ENCODE measurements around the gene CPLX1.
"Not testable (repeated sequence)": the region's sequence is repeated elsewhere in the genome, so short reads cannot be mapped to it uniquely, and the experiment has no call there.

CPLX1 gene

GRCh38 chr4:776743-777441, 49.0 kb downstream of the CPLX1 start:
- DNase-seq (ENCODE audit: low read depth in 2 of 2) = no peak

DNA sequence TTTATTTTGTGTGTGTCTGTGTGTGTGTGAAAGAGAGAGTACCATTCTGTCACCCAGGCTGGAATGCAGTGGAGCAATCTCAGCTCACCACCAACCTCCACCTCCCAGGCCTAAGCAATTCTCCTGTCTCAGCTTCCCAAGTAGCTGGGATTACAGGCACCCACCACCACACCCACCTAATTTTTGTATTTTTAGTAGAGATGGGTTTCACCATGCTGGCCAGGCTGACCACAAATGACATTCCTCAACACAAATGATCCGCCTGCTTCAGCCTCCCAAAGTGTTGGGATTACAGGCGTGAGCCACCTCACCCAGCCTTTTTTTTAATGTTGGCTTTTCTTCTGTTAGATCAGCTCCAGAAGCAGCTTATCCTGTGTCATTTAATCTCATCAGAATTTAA, 50.4 kb downstream of the CPLX1 start:
- DNase-seq (ENCODE audit: low read depth in 2 of 2) = not testable (repeated sequence)

DNA sequence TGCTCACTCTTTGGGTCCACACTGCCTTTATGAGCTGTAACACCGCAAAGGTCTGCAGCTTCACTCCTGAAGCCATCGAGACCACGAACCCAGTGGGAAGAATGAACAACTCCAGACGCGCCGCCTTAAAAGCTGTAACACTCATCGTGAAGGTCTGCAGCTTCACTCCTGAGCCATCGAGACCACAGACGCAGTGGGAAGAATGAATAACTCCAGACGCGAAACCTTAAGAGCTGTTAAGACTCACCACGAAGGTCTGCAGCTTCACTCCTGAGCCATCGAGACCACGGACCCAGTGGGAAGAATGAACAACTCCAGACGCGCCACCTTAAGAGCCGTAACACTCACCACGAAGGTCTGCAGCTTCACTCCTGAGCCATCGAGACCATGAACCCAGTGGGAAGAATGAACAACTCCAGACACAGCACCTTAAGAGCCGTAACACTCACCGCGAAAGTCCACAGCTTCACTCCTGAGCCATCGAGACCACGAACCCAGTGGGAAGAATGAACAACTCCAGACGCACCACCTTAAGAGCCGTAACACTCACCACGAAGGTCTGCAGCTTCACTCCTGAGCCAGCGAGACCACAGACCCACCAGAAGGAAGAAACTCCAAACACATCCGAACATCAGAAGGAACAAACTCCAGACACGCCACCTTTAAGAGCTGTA, 51.4 kb downstream of the CPLX1 start:
- not testable (repeated sequence) for DNase-seq (ENCODE audit: low read depth in 2 of 2)

DNA sequence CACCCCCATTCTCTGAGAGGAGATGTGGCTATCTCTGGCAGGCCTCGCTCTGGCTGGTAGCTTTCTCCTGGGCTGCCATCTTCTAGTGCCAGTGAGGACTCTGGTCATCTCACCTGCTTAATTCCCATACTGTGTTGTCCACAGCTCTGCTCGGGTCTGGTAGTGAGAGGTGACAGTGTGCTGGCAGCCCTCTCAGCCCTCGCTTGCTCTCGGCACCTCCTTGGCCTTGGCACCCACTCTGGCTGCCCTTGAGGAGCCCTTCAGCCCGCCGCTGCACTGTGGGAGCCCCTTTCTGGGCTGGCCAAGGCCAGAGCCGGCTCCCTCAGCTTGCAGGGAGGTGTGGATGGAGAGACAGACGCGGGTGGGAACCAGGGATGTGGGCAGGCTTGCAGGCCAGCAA, 52.7 kb downstream of the CPLX1 start:
- DNase-seq (ENCODE audit: low read depth in 2 of 2) = no peak

GRCh38 chr4:772776-773175, 53.2 kb downstream of the CPLX1 start:
- no peak for DNase-seq (ENCODE audit: low read depth in 2 of 2)

- DNase-seq (ENCODE audit: low read depth in 2 of 2) = no peak
These were observed 53.8 kb downstream of the CPLX1 start for GRCh38 chr4:772118-772517.

GRCh38 chr4:771464-771863, 54.5 kb downstream of the CPLX1 start:
- DNase-seq (ENCODE audit: low read depth in 2 of 2) = no peak

- DNase-seq (ENCODE audit: low read depth in 2 of 2) = no peak
These were observed 55.9 kb downstream of the CPLX1 start for GRCh38 chr4:770022-770421.

GRCh38 chr4:769511-769910, 56.4 kb downstream of the CPLX1 start:
- DNase-seq (ENCODE audit: low read depth in 2 of 2) = no peak

GRCh38 chr4:768995-769394, 56.9 kb downstream of the CPLX1 start:
- DNase-seq (ENCODE audit: low read depth in 2 of 2) = no peak

DNA sequence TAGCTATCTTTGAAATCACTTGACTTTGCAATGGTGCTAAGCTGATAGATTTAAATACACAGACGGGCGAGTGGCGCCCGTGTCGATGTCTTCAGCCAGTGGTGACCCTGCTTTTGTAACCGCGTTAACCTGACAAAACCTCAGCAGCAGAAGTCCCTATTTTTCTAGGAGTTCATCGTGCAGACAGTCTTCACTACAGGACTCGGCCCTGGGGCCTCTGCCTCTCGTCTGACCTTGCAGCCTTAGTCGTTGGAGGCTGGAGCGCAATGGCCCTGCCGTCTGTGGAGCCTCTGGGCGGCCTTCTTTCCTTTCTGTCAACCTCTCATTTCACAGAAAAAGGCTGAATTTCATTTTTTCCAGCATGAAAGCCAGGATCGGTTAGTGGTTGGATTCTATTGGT, 57.9 kb downstream of the CPLX1 start:
- DNase-seq (ENCODE audit: low read depth in 2 of 2) = no peak

- no peak for DNase-seq (ENCODE audit: low read depth in 2 of 2)
These were observed 59.2 kb downstream of the CPLX1 start for GRCh38 chr4:766559-767283.

GRCh38 chr4:766152-766515, 59.8 kb downstream of the CPLX1 start:
- DNase-seq (ENCODE audit: low read depth in 2 of 2) = no peak

GRCh38 chr4:764405-765169, 61.3 kb downstream of the CPLX1 start:
- DNase-seq (ENCODE audit: low read depth in 2 of 2) = no peak

DNA sequence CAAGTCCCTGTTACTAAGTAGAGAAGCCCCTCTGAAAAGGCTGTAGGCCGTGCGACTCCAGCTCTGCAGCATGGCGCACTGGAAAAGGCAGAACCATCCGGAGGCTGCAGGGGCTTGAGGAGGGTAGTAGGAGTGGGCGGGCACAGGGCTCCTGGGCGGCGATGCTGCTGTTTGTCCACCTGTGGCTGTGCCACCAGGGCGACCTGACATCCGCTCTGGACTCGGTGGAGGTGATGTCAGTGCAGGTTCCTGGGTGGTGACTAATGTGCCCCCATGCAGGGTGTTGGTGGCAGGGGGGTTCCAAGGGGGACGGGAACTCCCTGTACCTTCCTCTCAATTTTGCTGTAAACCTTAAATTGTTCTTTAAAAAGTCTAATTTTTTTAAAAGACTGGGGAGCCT, 62.0 kb downstream of the CPLX1 start:
- no peak for DNase-seq (ENCODE audit: low read depth in 2 of 2)

DNA sequence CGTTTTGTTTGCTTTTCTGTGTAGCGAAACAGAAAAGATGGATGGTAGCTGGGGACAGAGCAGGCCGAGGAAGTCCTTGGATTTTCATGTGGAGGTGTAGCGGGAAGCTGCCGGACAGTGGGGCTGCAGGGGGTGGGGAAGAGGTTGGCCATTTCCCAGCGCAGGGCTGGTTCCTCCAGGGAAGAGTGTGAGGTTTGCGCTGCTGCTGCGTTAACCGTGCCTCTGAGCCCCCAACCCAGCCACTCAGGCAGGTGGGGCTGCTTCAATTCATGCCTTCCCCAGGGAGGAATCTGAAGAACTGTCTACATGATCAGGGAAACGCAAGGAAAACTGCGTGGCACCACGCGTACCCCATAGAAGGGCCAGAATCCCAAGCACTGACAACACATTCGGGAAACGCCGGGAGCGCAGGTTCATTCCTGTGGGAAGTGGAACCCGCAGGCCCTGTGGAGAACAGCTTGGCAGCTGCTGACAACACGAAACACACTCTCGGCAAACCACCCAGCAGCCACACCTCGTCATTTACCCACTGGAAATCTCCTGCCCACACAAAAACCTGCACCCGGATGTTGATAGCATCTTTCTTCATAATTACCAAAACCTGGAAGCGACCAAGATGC, 62.6 kb downstream of the CPLX1 start:
- no peak for DNase-seq (ENCODE audit: low read depth in 2 of 2)

DNA sequence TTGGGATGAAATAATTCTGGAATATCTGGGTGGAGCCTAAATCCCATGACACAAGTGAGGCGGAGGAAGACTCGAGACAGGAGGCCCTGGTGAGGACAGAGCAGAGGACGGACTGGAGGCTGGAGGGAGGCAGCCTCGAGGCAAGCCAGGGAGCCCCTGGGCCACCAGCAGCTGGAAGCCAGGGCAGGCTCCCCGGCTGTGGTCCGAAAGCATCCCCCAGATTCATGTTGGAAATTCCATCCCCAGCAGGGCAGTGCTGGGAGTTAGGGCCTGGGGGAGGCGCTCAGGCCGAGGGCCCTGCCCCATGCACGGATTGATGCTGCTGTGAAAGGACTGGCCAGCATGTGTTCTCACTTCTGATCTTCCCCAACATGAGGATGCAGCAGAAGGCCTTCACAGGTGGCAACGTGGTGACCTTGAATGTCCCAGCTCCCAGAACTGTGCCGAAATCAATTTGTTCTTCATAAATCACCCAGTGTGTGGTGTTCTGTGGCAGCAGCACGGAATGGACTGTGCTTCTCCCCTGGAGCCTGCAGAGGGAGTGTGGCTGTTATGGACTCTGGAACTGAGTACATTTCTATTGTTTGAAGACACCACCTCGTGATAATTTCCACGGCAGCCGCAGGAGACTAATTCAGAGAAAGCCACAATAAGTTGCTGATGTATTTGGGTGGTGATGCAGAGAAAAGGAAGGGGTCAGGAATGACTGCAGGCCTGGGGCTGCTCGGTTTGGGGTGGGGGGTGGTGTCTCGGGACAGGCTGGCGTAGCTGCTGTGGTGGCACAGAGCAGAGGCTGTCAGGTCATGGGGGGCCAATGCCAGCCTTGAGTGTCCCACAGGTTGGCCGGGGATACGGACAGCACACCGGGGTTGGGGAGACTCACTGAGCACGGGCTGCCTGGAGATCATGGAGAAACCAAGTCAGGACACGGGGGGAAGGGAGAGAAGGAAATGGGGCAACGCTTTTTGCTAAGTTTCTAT, 63.4 kb downstream of the CPLX1 start:
- no peak for DNase-seq (ENCODE audit: low read depth in 2 of 2)

DNA sequence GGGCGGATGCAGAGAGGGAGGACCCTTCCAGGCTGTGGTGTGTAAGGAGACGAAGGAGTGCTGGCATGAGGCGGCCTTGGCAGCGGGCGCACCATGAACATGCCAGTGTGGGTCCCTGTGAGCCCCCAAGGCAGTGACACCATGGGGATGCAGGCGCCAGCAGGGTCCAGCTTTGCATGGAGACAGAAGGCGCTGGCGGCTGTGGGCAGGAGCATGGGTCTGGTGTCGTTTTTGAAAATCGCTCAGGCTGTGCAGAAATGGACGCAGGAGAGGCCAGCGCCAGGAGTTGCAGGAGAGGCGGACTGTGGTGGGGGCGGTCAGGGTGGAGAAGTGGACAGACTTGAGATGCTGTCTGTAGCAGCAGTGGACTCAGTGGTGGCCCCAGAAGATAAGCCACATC, 64.2 kb downstream of the CPLX1 start:
- DNase-seq (ENCODE audit: low read depth in 2 of 2) = no peak

DNA sequence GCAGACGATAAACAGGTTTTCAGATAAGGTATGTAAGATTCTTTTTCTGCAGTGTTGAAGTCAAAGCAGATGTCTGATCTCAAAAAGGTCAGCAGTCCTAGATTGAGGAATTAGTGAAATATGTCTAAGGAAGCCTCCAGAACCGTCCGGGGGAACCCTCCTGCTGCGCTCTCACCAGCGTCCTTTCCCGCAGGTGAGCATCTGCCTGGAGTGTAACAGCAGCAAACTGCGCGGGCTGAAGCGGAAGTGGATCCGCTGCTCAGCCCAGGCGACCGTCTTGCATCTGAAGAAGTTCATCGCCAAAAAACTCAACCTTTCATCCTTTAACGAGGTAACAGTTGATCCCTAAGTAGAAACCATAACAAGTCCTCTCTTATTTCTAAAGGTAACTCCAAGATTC, 64.8 kb downstream of the CPLX1 start:
- DNase-seq (ENCODE audit: low read depth in 2 of 2) = no peak

- DNase-seq (ENCODE audit: low read depth in 2 of 2) = no peak
These were observed 65.3 kb downstream of the CPLX1 start for GRCh38 chr4:760616-761015.

DNA sequence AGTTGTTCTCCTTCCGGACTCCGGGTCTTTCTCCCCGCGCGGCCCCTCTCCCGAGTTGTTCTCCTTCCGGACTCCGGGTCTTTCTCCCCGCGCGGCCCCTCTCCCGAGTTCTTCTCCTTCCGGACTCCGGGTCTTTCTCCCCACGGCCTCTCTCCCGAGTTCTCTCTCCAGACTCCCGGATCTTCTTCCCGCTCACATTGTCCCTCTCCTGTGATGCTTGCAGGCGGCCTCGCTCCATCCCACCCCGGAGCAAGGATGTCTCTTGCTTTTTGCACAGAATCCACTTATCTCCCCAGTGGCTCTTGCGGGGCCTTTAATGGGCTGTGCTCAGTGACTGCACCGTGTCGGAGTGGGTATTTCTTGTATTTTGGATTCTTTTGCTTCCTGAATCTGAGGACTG, 66.1 kb downstream of the CPLX1 start:
- DNase-seq (ENCODE audit: low read depth in 2 of 2) = not testable (repeated sequence)

All from activated CD4-positive, alpha-beta T cell treated with anti-CD3 and anti-CD28 coated beads for 24 hours (primary cell).